ENCODE results near the gene AHNAK. TPM values are rescaled to one million over a fixed set of nuclear protein-coding genes. Genes with fewer than 3 reads are reported as not detected.

Gene AHNAK
- polyA plus RNA-seq, 2 of the 4 experiments (the other 2 are of a cell fraction), result 43.3 to 82.0 TPM

- no peak overlapping the region for H3K4me2 ChIP-seq
- FAIRE-seq, result no peak
- peaks cover 18% of the 10 kb centered on the region for H3K4me1 ChIP-seq
- DNase-seq (ENCODE audit: low read depth in 1 of 2, low spot score in 1 of 2), result no peak
- ChIA-PET CTCF (interaction anchor here (0.7 to 6.2 kb wide), 7 partner anchors 10 to 157 kb away, joined by 4 to 51 read pairs (median 13); no protein-coding TSS in a partner anchor), POLR2A (no interaction called here)
- no peak overlapping the region for H3K4me3 ChIP-seq
- no peaks in the 10 kb centered on the region for H3K9me3 ChIP-seq
- no peak for ATAC-seq
- no peak overlapping the region for H3K27ac ChIP-seq
- 86% methylated on average over 12 of the region's 12 CpGs for WGBS (ENCODE audit: missing lambda C conversion rate)
- TF ChIP-seq JUNB (IDR thresholded peaks at IDR 0.05), result no peak
- TF ChIP-seq ZNF302 (CRISPR knock-in tag; IDR thresholded peaks at IDR 0.05), result no peak
- TF ChIP-seq, protein P1, sequence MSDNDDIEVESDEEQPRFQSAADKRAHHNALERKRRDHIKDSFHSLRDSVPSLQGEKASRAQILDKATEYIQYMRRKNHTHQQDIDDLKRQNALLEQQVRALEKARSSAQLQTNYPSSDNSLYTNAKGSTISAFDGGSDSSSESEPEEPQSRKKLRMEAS (IDR thresholded peaks at IDR 0.05), result no peak
- TF ChIP-seq NPAS2 (CRISPR knock-in tag; IDR thresholded peaks at IDR 0.05; ENCODE audit: borderline replicate concordance), result no peak
- no peak for TF ChIP-seq RARB (CRISPR knock-in tag; IDR thresholded peaks at IDR 0.05)
- TF ChIP-seq MYC (IDR thresholded peaks at IDR 0.05; ENCODE audit: borderline replicate concordance, low read length), result no peak
- TF ChIP-seq, protein P2, sequence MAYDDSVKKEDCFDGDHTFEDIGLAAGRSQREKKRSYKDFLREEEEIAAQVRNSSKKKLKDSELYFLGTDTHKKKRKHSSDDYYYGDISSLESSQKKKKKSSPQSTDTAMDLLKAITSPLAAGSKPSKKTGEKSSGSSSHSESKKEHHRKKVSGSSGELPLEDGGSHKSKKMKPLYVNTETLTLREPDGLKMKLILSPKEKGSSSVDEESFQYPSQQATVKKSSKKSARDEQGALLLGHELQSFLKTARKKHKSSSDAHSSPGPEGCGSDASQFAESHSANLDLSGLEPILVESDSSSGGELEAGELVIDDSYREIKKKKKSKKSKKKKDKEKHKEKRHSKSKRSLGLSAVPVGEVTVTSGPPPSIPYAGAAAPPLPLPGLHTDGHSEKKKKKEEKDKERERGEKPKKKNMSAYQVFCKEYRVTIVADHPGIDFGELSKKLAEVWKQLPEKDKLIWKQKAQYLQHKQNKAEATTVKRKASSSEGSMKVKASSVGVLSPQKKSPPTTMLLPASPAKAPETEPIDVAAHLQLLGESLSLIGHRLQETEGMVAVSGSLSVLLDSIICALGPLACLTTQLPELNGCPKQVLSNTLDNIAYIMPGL (CRISPR knock-in tag; IDR thresholded peaks at IDR 0.05; ENCODE audit: borderline replicate concordance), result no peak
- TF ChIP-seq EHMT2 (IDR thresholded peaks at IDR 0.05; ENCODE audit: low read depth), result no peak
- no peak for TF ChIP-seq POLR2A (IDR thresholded peaks at IDR 0.05; ENCODE audit: low read length)
- no peak for TF ChIP-seq CHD2 (IDR thresholded peaks at IDR 0.05; ENCODE audit: low read length, partially characterized antibody)
- no peak for TF ChIP-seq ZFP36 (IDR thresholded peaks at IDR 0.05; ENCODE audit: borderline replicate concordance, partially characterized antibody)
- TF ChIP-seq ESRRA (IDR thresholded peaks at IDR 0.05; ENCODE audit: borderline replicate concordance, low read length), result no peak
- TF ChIP-seq USF2 (IDR thresholded peaks at IDR 0.05), result no peak
- TF ChIP-seq HES2 (IDR thresholded peaks at IDR 0.05), result no peak
- no peak for TF ChIP-seq HEYL (CRISPR knock-in tag; IDR thresholded peaks at IDR 0.05)
- no peak for TF ChIP-seq BHLHE40 (IDR thresholded peaks at IDR 0.05; ENCODE audit: low read depth, low read length)
- no peak for TF ChIP-seq HOXB5 (CRISPR knock-in tag; IDR thresholded peaks at IDR 0.05)
Measured at GRCh38 chr11:62402960-62403730, 143.5 kb downstream of the AHNAK start.

DNA sequence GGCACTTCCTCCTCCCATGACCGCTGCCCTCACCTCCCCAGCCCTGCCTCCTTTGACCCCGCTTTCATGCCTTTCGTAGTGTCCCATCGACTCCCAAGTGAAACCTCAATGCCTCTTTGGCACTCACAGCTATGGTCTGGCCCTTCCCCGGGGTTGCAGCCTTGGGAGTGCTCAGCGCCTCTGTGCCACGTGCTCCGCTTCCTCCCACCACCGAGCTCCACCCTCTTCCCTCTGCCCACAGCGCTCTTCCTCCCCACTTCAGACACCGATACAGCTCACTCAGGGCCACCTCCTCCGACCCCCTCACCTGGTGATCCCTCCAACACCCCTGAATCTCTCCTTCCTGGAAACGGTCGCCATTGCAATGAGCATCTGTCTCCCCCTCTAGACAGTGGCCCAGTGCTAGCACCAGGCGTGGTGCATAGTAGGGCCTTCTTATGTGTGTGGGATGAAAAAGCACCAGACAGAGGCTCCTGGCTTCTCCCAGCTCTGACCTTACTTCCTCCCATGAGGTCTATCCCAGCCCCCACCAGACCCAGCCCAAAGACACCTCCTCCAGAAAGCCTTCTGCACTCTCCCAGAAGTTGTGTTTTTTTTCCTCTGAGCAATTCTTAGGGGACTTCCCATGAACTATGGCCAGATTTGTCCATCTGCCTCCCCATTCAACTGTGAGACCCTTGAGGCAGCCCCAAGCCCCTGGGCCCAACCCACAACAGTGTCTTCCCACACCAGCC, 144.2 kb downstream of the AHNAK start:
- WGBS (ENCODE audit: missing lambda C conversion rate), result 88% methylated on average over 15 of the region's 15 CpGs
- no peak for FAIRE-seq
- Histone ChIP-seq H3K4me1 (peaks cover 22% of the 10 kb centered on the region), H3K27ac (no peak overlapping the region), H3K9me3 (no peaks in the 10 kb centered on the region), H3K4me2 (no peak overlapping the region), H3K4me3 (no peak overlapping the region)
- no peak for ATAC-seq
- TF ChIP-seq MAFK (IDR thresholded peaks at IDR 0.05; ENCODE audit: partially characterized antibody) (no peak), CHD2 (IDR thresholded peaks at IDR 0.05; ENCODE audit: low read length, partially characterized antibody) (no peak), JUNB (IDR thresholded peaks at IDR 0.05) (no peak), CTCF (IDR thresholded peaks at IDR 0.05) (no peak), KDM5A (IDR thresholded peaks at IDR 0.05) (no peak), ESRRA (IDR thresholded peaks at IDR 0.05; ENCODE audit: borderline replicate concordance, low read length) (no peak), SMC3 (IDR thresholded peaks at IDR 0.05) (no peak), CEBPB (IDR thresholded peaks at IDR 0.05) (no peak), PHF8 (IDR thresholded peaks at IDR 0.05; ENCODE audit: borderline replicate concordance, low read depth) (no peak)
- POLR2A ChIA-PET, result no interaction called here
- no peak for DNase-seq (ENCODE audit: low read depth in 1 of 2, low spot score in 1 of 2)
- CTCF ChIA-PET, result interaction anchor here (1.3 to 6.2 kb wide), 9 partner anchors 9 to 158 kb away, joined by 3 to 51 read pairs (median 13); no protein-coding TSS in a partner anchor

Data from A549 (cell line).